Hair follicular keratinocyte (primary cell): Measurements from ENCODE around the gene DAPL1. TPM values are rescaled to one million over a fixed set of nuclear protein-coding genes. Genes with fewer than 3 reads are reported as not detected.

Source experiments
- total RNA-seq: library from RNA; depleted of rRNA; stranded (reverse); fragments of >200 nt; gene quantifications from 2 replicates; pipeline ENCODE4 v1.2.3, GENCODE V29; 2015

Gene DAPL1, protein sequence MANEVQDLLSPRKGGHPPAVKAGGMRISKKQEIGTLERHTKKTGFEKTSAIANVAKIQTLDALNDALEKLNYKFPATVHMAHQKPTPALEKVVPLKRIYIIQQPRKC
- total RNA-seq: 6.3 TPM in 1 of 2 replicates, not detected in the other

DNA sequence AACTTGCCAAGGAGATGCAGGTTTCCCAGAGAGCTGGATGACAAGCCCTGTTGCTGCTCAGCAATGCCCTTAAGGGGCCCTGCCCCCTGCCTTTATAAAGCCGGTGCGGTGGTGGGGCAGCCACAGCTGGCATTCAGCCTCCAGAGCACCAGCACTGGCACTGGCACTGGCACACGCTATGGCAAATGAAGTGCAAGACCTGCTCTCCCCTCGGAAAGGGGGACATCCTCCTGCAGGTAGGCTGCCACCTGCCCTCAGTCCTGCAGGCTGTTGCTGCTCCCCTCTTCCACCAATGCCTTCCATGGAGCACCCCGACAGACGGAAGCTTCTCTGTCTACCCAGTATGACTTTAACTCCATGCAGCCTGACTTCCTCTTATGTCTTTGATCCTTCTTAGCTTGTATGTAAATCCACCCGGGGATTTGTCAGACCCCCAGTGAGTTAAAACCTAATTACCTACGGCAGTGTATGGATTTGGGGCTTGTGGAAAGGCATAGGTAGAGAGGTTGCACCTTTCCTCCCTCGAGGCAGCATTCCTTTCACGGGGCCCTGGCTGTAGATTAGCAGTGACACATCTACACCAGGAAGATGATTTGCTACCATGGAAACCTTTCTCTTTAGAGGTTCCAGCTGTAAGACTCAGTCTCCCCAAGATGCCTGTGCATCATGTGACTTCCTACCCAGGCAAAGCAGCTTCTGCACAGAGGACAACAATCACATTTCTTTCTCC lies at the start of gene DAPL1:
Gene DAPL1, plus strand, starts transcription at position 123 of the 730 bp plus-strand sequence. Its CDS starts 56 bp downstream, at position 179.

Other genes with a start within 250 kb of the DAPL1 start
- gene TANC1, start 173.3 kb downstream of the DAPL1 start, total RNA-seq: 17.3 and 19.3 TPM in 2 replicates